Skin of body (tissue), 2 donors: ENCODE data around the gene TBC1D13. TPM values are rescaled to one million over a fixed set of nuclear protein-coding genes. Genes with fewer than 3 reads are reported as not detected.
"Not testable (repeated sequence)": the region's sequence is repeated elsewhere in the genome, so short reads cannot be mapped to it uniquely, and the experiment has no call there.

Source experiments
- DNase-seq: peaks from one replicate; lab custom pipeline; 2025; lab: John Stamatoyannopoulos, UW
- total RNA-seq: library from RNA; depleted of rRNA; stranded (reverse); fragments of >200 nt; gene quantifications from one replicate; pipeline ENCODE4 v1.2.3, GENCODE V29; 2014

The TBC1D13 gene, protein sequence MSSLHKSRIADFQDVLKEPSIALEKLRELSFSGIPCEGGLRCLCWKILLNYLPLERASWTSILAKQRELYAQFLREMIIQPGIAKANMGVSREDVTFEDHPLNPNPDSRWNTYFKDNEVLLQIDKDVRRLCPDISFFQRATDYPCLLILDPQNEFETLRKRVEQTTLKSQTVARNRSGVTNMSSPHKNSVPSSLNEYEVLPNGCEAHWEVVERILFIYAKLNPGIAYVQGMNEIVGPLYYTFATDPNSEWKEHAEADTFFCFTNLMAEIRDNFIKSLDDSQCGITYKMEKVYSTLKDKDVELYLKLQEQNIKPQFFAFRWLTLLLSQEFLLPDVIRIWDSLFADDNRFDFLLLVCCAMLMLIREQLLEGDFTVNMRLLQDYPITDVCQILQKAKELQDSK
- total RNA-seq, result 7.1 TPM

DNA sequence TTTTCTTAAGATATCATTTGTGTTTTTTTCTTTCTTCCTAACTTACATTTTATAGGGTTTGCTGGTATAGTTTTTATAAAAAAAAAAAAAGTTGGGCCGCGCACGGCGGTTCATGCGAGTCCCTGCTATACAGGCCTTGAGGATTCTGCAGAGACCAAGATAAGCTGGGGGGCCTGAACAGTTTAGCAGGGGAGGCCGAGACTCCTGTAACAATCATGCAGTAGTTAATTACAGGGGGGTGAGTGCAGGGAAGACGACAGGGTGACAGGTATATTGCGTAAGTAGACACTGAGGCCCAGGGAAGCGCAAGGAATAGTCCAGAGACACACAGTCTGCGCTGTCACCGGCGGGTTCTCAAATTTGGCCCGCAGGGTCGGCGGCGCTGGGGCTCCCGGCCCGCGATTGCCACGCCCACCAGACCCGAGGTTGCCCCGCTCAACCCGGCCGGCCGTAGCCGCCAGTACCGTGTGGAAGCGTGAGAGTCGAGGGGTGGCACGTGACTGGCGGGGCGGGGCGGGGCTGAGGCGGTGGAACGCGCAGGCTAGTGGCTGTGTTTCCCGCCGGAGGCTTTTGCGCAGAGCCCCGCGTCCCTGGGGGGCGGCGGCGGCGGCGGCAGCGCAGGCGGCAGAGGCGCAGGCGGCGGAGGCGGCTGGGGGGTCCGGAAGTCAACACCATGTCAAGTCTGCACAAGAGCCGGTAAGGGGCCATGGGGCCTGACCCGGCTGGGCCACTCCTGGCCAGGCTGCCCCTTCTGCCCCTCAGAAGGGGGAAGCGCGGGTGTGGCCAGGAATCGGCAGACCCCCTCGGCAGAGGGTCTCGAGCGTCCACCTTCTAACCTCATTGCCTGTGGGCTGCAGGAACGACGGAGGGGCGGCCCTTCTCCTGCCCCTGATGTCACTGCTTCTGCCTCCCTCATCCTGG lies at the start of gene TBC1D13:
Gene TBC1D13 (plus strand): TSS at position 573 of the 921 bp plus-strand sequence. CDS start 101 bp downstream, at position 674.
- DNase-seq, result peak; percentile 65

DNA sequence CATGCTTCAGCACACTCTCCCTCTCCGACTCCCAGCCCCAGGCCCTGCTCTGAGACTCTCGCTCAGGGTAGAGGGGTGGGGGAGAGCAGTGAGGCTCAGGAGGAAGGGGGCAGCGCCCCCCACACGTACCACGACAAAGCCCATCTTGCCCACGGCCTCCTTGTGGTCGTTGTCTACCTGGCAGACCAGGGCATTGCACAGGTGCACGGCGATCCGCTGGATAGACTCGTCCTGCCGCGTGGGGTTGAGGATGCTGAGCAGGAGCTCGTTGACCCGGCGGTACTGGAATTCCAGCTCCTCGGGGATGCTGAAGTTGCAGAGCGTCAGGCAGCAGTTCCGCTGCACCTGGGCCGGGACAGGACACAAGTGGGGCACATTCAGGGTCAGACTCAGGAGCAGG lies 44.7 kb upstream of the TBC1D13 start:
- no peak for DNase-seq

DNA sequence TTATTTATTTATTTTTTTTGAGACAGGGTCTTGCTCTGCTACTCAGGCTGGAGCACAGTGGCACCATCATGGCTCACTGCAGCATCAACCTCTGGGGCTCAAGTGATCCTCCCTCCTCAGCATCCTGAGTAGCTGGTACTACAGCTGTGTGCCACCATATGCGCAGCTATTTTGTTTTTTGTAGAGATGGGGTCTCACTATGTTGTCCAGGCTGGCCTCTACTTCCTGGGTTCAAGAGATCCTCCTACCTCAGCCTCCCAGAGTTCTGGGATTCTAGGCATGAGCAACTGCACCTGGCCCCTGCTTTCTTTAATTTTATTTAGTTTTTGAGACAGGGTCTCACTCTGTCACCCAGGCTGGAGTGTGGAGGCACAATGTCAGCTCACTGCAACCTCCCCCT lies 43.6 kb upstream of the TBC1D13 start:
- no peak for DNase-seq

DNA sequence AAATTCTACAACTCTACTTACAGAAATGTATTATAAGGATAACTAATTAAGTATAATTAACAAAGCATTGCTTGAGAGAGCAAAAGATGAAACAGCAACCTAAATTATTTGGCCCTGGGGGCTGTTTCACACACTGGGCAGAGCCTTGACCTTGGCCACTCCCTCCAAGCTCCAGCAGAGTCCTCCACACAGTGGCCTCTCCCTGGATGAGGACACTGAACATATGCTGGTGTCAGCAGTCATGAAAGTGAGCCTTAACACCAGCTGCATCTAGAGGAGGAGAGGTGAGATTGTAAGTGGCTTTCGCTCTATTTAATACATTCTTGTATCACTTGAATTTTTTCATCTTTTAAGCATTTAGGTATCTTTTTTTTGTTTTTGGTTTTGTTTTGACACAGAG lies 39.8 kb upstream of the TBC1D13 start:
- no peak for DNase-seq

DNA sequence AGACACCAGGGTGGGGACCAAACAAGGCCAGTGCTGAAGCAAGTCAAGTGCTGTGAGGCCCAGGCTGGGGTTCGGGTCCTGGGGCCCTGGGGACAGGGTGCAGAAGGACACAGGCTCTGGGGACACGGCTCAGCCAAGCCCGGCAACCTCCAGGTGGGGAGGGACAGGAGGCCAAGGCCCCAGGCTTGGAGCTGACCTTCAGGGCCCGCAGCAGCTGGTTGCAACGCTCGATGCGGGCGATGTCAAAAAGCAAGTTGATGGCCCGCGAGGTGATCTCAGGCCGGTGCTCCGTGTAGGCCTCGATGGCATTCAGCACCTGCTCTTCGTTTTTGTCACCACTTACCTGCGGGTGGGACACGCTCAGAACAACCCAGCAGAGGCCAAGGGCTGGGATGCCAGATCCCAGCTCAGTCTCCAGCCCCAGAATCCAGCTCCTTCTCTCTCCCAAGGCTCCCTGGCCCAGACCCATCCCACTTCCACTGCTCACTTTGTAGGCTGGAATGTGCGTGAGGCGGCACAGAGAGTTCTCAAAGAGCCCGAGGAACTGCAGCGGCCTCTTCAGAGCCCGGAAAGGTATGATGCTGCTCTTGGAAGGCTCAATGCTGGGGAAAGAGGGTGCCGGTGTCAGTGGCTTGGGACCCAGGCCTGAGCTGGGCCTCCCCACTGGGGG lies 36.0 kb upstream of the TBC1D13 start:
- DNase-seq, result no peak

DNA sequence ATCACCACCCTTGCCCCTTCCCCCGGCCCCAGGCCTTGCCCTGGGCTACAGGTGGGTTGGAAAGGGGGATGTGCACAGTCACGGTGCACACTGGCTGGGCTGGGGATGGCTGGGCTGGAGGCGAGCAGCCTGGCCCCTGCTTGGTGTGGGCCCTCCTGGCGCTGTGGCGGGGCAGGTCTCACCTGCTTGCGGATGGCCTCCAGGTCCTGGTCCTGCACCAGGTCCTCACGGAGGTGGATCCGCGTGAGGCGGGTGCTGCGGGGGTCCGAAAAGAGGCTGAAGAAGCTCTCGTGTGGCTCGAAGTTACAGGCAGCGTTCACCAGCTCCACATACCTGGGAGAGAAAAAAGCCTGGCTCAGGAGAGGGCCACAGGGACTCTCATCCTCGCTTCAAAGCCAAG lies 33.4 kb upstream of the TBC1D13 start:
- no peak for DNase-seq

DNA sequence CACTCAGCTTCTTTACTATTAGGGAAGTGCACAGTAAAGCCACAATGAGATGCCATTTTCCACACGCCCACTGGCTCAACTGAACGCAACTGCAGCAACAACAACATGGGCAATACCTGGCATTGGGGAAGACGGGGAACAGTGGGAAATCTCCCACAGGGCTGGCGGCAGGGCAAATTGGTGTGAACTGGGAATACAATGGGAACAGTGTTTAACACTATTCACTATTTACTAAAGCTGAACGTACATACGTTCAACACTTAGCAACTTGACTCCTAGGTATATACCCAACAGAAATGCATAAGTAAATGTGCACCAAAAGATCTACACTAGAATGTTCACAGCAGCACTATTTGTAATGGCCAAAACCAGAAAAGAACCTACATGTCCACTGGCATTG lies 29.5 kb upstream of the TBC1D13 start:
- no peak for DNase-seq

DNA sequence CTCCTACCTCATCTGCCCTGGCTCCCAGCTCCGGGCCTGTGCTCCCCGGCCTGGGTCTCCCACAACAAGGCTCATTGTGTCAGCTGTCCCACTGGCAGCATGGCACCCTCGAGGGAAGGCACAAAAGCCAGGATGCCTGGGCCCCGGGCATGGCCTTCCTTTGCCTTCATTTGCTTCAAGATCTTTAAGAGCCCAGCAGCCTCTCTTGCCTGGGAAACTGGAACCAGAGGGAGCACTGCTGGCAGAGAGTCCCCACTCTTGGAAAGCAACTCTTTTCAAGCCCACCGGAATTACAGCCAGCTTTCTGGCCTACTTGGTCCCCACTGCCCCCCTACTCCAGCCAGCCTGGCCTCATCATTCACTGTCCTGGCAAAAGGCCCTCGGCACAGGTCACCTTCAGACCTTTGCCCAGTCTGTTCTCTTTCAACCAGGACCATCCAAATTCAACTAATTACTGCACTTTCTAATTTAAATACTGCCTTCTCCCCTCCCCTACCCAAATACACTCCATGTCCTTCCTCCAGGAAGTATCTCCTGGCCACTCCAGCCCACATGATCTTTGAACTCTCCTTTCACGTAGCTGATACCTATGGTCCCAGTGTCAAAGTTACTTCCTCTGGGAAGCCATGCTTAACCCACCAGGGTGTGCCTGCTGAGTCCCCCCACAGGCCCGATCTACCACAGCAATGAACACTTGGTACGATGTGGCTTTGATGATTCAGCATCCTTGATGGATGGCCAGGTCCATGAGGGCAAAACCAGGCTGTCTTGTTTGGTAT lies 24.2 kb upstream of the TBC1D13 start:
- DNase-seq, result no peak

DNA sequence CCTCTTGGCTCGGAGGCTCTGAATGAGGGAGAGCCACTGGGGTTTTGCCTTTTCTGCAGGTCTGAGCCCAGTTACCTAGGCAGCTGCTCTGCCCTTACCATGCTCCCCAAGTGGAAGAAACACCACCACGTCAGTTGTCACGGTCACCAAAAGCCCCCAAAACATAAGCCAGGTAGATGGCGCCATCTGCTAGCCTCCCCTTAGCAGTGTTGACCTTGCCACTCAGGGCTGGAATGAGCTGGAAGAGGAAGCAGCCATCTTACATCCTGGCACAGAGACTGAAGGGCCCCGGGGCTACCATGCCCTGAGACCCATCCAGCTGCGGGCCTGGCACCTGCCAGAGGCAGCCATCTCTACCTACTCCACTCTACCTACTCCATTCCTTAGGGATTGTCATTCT lies 22.7 kb upstream of the TBC1D13 start:
- no peak for DNase-seq

DNA sequence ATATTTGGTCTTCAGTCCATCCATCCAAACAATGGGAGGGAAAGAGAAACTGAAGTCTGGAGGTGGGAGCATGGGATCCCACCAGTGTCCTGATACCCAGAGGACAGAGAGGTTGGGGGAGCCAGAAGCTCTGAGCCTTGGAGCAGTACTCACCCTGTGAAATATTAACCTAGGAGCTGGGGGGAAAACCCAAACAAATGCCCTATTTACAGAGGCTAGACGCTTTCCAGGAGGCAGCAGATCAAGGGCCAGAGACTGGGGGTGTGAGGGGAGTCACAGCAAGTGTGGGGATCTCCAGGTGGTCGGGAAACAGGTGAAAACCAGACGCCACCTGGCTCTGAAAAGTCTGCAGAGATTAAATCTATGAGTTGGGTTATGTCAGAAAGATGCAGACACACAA lies 21.6 kb upstream of the TBC1D13 start:
- no peak for DNase-seq

DNA sequence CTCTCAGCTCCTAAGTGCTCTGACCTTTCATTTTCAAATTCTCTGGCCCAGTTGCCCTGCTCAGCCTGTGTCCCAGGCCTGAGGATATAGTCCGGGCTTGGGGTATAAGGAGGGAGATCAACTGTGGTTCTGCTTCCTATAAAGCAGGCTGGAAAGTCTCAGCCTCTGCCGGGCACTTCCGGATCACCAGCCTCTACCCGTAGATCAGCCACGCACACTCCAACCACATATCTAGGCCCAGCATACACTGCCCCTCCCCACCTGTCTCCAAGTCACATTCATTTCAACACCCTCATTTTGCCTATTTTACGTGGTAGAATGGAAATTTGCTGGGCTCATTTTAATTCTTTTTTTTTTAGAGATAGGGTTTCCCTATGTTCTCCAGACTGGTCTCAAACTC lies 18.4 kb upstream of the TBC1D13 start:
- DNase-seq, result no peak

DNA sequence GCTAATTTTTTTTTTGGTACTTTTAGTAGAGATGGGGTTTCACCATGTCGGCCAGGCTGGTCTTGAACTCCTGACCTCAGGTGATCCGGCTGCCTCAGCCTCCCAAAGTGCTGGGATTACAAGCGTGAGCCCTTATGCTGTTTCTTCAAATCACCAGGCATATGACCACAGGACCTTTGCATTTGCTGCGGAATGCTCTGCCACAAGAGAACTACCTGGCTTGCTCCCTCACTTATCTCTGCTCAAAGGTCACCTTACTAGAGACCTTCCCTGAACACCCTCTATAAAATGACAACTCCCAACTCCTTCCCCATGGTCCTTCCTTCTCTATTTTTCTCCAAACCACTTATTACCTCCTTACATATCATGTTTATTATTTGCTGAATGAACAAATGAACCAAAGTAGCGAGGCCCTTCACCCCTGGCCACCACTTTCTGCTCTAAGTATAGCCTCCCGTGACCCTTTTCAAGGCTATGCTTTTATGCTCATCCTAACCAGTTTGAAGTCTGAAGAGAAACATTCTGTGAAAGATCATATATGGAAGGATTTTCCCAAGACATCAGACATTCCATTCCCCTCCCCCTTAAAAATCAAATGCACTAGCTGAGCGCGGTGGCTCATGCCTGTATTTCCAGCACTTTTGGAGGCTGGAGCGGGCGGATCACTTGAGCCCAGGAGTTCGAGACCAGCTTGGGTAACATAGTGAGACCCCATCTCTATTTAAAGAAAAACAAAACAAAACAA lies 16.6 kb upstream of the TBC1D13 start:
- no peak for DNase-seq

DNA sequence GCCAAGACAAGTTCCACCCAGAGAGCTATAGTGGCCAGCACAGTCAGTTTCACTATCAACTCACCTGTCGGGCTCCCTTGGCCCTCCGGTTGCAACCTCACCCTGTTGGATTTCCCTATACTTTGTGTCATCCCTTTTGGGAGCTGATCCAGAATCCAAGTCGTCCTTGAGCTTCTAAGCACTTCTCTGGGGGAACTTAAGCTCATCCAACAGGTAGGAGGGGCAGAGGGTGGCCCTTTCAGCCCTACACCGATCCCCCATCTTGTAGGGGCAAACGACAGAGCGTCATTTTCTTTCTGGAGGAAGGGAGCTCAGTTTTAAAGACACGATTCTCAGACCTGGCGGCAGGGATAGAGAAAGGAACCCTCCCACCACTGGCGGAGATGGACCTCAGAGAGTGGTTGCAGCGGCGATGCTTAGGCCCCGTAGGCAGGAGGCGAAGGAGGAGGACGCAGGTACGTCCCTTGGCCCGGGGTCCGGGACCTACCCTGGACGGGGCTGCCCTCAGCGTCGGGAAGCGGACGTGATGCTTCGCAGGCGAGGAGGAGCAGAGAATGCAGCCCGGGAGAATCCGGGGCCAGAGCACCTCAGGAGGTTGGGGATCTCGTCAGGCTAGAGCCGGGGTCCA lies 15.8 kb upstream of the TBC1D13 start:
- DNase-seq, result no peak

DNA sequence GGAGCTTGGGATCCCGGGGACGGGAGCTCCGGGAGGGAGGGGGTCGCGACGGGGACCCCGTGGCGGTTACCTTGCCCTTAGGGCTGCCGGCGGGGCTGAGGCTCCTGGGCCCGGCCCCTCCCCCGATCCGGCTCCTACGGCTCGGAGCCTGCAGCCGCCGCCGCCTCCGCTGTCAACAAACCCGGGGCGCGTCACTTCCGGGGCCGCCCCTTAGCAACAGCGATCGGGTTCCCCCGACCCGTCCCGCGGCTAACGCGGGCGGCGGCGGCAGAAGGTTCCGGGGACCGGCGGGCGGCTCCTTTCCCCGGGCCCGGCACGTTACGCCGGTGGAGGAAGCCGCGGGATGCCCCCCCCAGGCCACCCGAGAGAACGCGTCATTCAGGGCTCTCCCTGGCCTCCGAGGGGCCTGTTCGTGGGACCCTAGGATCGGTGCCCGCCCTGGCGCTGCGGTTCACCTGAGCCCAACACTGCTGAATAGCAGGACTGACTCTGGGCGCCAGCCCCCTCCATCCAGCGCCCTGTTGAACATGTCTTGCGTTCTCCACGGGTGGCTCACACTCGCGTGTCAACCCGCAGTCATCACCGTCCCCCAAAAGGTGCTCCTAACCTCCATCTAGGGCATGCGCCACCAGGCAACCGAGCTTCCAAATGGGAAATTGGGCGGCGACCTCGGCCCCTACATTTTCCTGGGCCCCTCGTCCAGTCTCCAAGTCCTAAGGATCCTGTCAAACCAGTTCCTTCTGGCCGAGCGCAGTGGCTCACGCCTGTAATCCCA lies 15.1 kb upstream of the TBC1D13 start, which contains the start of gene ZER1:
Gene ZER1 (minus strand): TSS at position 183 of the 775 bp plus-strand sequence. CDS start 16,362 bp downstream, outside the sequence.
- DNase-seq, result peak; percentile 79

DNA sequence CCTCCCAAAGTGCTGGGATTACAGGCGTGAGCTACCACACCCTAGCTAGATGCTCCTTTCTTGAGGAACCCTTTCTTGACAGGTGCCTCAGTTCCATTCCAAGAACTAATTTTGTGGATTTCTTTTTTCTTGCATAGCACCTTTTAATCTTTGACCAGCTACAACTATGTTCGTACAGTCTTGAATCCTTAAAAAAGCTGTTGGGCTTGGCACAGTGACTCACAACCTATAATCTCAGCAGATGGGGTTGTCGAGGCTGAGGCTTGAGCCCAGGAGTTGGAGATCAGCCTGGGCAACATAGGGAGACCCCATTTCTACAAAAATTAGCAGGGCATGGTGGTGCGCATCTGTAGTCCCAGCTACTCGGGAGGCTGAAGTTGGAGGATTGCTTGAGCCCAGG lies 14.0 kb upstream of the TBC1D13 start:
- no peak for DNase-seq

DNA sequence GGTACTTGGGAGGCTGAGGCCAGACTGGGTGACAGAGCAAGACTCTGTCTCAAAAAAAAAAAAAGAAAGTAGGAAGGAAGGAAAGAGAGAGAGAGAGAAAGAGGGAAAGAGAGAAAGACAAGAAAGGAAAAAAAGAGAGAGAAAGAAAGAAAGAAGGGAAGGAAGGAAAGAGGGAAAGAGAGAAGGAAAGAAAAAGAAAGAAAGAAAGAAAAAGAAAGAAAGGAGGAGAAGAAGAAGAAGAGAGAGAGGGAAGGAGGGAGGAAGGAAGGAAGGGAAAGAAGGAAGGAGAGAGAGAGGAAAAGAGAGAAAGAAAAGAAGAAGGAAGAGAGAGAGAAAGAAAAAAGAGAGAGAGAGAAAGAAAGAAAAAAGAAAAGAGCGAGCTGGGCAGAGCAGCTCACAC lies 12.2 kb upstream of the TBC1D13 start:
- no peak for DNase-seq

DNA sequence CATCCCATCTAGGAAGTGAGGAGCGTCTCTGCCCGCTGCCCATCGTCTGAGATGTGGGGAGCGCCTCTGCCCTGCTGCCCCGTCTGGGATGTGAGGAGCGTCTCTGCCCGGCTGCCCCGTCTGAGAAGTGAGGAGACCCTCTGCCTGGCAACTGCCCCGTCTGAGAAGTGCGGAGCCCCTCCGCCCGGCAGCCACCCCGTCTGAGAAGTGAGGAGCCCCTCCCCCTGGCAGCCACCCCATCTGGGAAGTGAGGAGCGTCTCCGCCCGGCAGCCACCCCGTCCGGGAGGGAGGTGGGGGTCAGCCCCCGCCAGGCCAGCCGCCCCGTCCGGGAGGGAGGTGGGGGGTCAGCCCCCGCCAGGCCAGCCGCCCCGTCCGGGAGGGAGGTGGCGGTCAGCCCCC lies 7.0 kb upstream of the TBC1D13 start:
- not testable (repeated sequence) for DNase-seq

DNA sequence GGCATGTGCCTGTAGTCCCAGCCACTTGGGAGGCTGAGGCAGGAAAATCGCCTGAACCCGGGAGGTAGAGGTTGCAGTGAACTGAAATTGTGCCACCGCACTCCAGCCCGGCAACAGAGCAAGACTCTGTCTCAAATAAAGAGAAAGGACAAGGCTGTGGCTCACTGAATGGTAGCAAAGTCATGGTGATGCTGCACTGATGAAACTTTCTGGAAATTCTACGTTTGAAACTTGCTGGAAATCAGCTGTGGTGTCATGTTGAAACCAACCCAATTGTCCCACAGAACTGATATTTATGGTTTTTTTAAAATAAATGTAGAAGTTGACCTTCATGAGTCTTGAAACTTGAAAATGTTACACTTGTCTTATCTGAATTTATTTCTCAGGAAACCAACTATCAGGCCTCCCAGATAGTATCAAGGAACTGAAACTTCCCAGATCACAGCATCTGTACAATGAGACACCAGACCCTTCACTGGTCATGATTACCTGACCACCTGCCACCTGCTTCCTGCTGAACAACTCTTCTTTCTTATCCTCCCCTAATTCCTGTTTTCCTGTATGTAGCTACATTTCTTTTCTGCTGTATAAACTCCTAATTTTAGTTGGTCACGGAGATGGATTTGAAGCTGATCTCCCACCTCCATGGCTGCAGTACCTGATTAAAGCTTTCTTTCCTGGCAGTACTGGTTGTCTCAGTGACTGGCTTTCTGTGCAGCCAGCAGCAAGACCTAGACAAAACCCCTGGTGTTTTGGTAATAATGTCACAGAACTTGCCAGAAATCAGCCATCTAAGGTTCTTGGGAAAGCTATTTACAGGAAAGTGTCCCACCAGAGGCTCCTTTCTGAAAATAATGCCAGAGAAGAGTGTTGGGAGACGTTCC lies 5.6 kb upstream of the TBC1D13 start:
- no peak for DNase-seq
